HCT116 (cell line): ENCODE data around the gene MRPL16. TPM values are rescaled to one million over a fixed set of nuclear protein-coding genes. Genes with fewer than 3 reads are reported as not detected.

Source experiments
- ATAC-seq: fragments of 200-7000 bp; cut with Tn5 transposase; 2 replicates; pipeline ENCODE4 v1.9.1; 2020; ENCODE audit warnings: mild to moderate bottlenecking, moderate library complexity
- BruUV-seq: library from RNA; stranded (reverse); fragments of 400-500 nt; replicated peaks from 2 replicates; lab custom pipeline; 2021; lab: Mats Ljungman, UMichigan
- CTCF ChIA-PET: fragments of 300-600 bp; sonication (Branson Sonifier 250); formaldehyde crosslinking; loops from one replicate; lab custom pipeline; 2021; ENCODE audit warnings: antibody characterized with exemption; lab: Charles Lee
- POLR2A ChIA-PET: fragments of 300-600, 350-600 bp; sonication (Branson Sonifier 250); formaldehyde crosslinking; loops from one replicate; lab custom pipeline; 2021; ENCODE audit warnings: antibody characterized with exemption; lab: Charles Lee
- RAD21 ChIA-PET, 2 experiments: fragments of 300-600 bp; sonication (Branson Sonifier 250); formaldehyde crosslinking; loops; one replicate each; lab custom pipeline; 2023; ENCODE audit warnings: low total read pairs in 2 of 2; ENCODE audit not compliant: uncharacterized antibody in 2 of 2, unreplicated experiment in 2 of 2, low non-redundant PET in 1 of 2; lab: Charles Lee
- DNase-seq: peaks from one replicate; pipeline ENCODE4 v3.0.0-alpha.2; 2010; ENCODE audit warnings: low read depth, low spot score
- H2AFZ ChIP-seq: fragments of 200-600 bp; shearing (Covaris generic), sonication (generic); 2 replicates; pipeline ENCODE4 v1.6.1; 2017; ENCODE audit warnings: low read depth, mixed run types, mixed read lengths, antibody characterized with exemption, low read length; ENCODE audit not compliant: poor library complexity, severe bottlenecking
- H3K27ac ChIP-seq: 2 replicates; pipeline ENCODE4 v1.5.1; 2012; ENCODE audit warnings: low read depth, low read length
- H3K27me3 ChIP-seq: fragments of 200-600 bp; sonication (generic); 2 replicates; pipeline ENCODE4 v1.6.1; 2016; ENCODE audit warnings: mixed run types, low read length, mixed read lengths; ENCODE audit not compliant: insufficient read depth
- H3K36me3 ChIP-seq, 2 experiments: fragments of 200-500 bp in 1 of 2; fragments of 200-600 bp in 1 of 2; sonication (Bioruptor generic) in 1 of 2; sonication (generic) in 1 of 2; 2 replicates each; pipeline versions ENCODE4 v1.5.1 to v1.6.1; 2014 to 2016; ENCODE audit warnings: low read length in 2 of 2, inconsistent platforms in 1 of 2, mixed read lengths in 1 of 2, mixed run types in 1 of 2; ENCODE audit not compliant: insufficient read depth in 2 of 2, control insufficient read depth in 1 of 2
- H3K4me1 ChIP-seq, 2 experiments: fragments of 200-600 bp in 1 of 2; sonication (generic) in 1 of 2; 2 replicates each; pipeline versions ENCODE4 v1.5.1 to v1.6.1; 2012 to 2017; ENCODE audit warnings: low read length in 2 of 2, inconsistent platforms in 1 of 2, mild to moderate bottlenecking in 1 of 2, mixed read lengths in 1 of 2, mixed run types in 1 of 2, moderate library complexity in 1 of 2; ENCODE audit not compliant: insufficient read depth in 2 of 2, control insufficient read depth in 1 of 2
- H3K4me2 ChIP-seq: fragments of 200-600 bp; sonication (generic); 2 replicates; pipeline ENCODE4 v1.6.1; 2017; ENCODE audit warnings: mixed run types, low read length, mixed read lengths
- H3K4me3 ChIP-seq, 2 experiments: fragments of 200-600 bp in 1 of 2; sonication (generic) in 1 of 2; replicated peaks in 1 of 2; 2 replicates each; pipeline ENCODE4 v1.5.1; 2011 to 2016; ENCODE audit warnings: low read length in 2 of 2, control low read depth in 1 of 2, low read depth in 1 of 2, mild to moderate bottlenecking in 1 of 2, mixed read lengths in 1 of 2, mixed run types in 1 of 2
- H3K79me2 ChIP-seq: fragments of 200-600 bp; sonication (generic); 2 replicates; pipeline ENCODE4 v1.6.1; 2017; ENCODE audit warnings: mild to moderate bottlenecking, mixed run types, low read length, moderate library complexity, mixed read lengths; ENCODE audit not compliant: insufficient read depth
- H3K9ac ChIP-seq: fragments of 200-600 bp; sonication (generic); 2 replicates; pipeline ENCODE4 v1.6.1; 2016; ENCODE audit warnings: low read length, mixed read lengths
- H3K9me2 ChIP-seq: fragments of 200-600 bp; sonication (generic), shearing (Covaris generic); 2 replicates; pipeline ENCODE4 v1.6.1; 2017; ENCODE audit warnings: mixed run types, mild to moderate bottlenecking, moderate library complexity; ENCODE audit not compliant: insufficient read depth
- H3K9me3 ChIP-seq, 2 experiments: fragments of 200-500 bp in 1 of 2; fragments of 200-600 bp in 1 of 2; sonication (Bioruptor generic) in 1 of 2; sonication (generic) in 1 of 2; 2 replicates each; pipeline ENCODE4 v1.6.1; 2014 to 2017; ENCODE audit warnings: low read length in 2 of 2, mixed read lengths in 2 of 2, inconsistent platforms in 1 of 2, low read depth in 1 of 2, mild to moderate bottlenecking in 1 of 2, mixed run types in 1 of 2, moderate library complexity in 1 of 2; ENCODE audit not compliant: control insufficient read depth in 1 of 2, insufficient read depth in 1 of 2
- H4K20me1 ChIP-seq: fragments of 200-600 bp; sonication (generic), shearing (Covaris generic); 2 replicates; pipeline ENCODE4 v1.6.1; 2017; ENCODE audit warnings: mixed run types, mild to moderate bottlenecking, moderate library complexity; ENCODE audit not compliant: insufficient read depth
- ATF3 ChIP-seq: IDR thresholded peaks from 2 replicates; pipeline ENCODE4 v1.6.1; 2012
- EZH2 ChIP-seq: fragments of 200-600 bp; sonication (generic); IDR thresholded peaks from 2 replicates; pipeline ENCODE4 v1.6.1; 2017; ENCODE audit warnings: antibody characterized with exemption, mixed run types
- EZH2phosphoT487 ChIP-seq: fragments of 200-600 bp; IDR thresholded peaks from 2 replicates; pipeline ENCODE4 v1.6.1; 2018; ENCODE audit warnings: antibody characterized with exemption, borderline replicate concordance
- POLR2AphosphoS5 ChIP-seq: IDR thresholded peaks from 2 replicates; pipeline ENCODE4 v1.6.1; 2011; ENCODE audit warnings: mild to moderate bottlenecking, low read depth, low read length, moderate library complexity
- RAD21 ChIP-seq: IDR thresholded peaks from 2 replicates; pipeline ENCODE4 v1.6.1; 2012; ENCODE audit warnings: low read depth, mild to moderate bottlenecking
- SIN3A ChIP-seq: IDR thresholded peaks from 2 replicates; pipeline ENCODE4 v1.6.1; 2012; ENCODE audit warnings: low read depth
- SP1 ChIP-seq: IDR thresholded peaks from 2 replicates; pipeline ENCODE4 v1.6.1; 2012; ENCODE audit warnings: low read depth
- SRF ChIP-seq: IDR thresholded peaks from 2 replicates; pipeline ENCODE4 v1.6.1; 2012; ENCODE audit warnings: low read depth
- ZFX ChIP-seq: fragments of 450-650 bp; IDR thresholded peaks from 2 replicates; pipeline ENCODE4 v1.6.1; 2017
- ZNF274 ChIP-seq: fragments of 200-500 bp; sonication (Bioruptor generic); IDR thresholded peaks from 2 replicates; pipeline ENCODE4 v1.6.1; 2014; ENCODE audit warnings: mild to moderate bottlenecking, low read depth, low read length, inconsistent platforms
- intact Hi-C: fragments of 100-400 bp; cut with micrococcal nuclease; formaldehyde crosslinking; loops from 2 replicates; pipeline ENCODE4 v1.10.0; 2022
- total RNA-seq: library from RNA; stranded (reverse); gene quantifications from one replicate; pipeline ENCODE4 v1.2.1, GENCODE V29; 2021; ENCODE audit not compliant: unreplicated experiment
- TF ChIP-seq, protein P1 (sequence below): IDR thresholded peaks from 2 replicates; pipeline ENCODE4 v1.6.1; 2012
- TF ChIP-seq, protein P2 (sequence below): IDR thresholded peaks from 2 replicates; pipeline ENCODE4 v1.6.1; 2011; ENCODE audit warnings: mild to moderate bottlenecking, low read length, moderate library complexity; ENCODE audit not compliant: insufficient replicate concordance; ENCODE audit errors: extremely low read depth

Gene MRPL16
- total RNA-seq, 1 experiment from 2014 or later: 61.0 TPM

DNA sequence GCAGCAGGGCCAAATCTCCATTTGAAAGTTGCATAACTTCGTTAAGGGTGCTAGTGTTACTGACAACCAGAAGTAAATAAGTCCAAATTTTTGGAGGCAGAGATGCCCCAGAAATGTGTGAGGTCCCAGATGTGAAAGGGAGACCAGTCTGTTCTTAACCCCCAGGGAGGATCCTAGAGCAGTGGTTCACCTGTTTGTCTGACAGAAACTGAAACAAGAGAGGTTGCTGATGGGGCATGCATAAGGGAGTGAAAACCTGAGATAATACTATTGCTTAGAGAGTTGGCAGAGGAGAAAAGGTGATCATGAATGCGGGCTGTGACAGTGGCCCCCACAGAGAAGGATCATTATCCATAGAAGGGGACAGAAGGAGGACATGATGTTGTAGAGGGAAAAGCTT is 30.9 kb upstream of the MRPL16 start:
- no TSS peak for BruUV-seq
- CTCF ChIA-PET: no interaction called here

More for the DNA sequence above, 30.9 kb upstream of the MRPL16 start:
- H3K9ac ChIP-seq: no peak overlapping the region
- no peak overlapping the region for H2AFZ ChIP-seq
- no peaks in the 10 kb centered on the region for H3K27me3 ChIP-seq
- H3K79me2 ChIP-seq: no peaks in the 10 kb centered on the region
- no peaks in the 10 kb centered on the region for H3K9me3 ChIP-seq
- no peaks in the 10 kb centered on the region for H3K36me3 ChIP-seq
- no peak overlapping the region for H3K4me3 ChIP-seq
- no peaks in the 10 kb centered on the region for H3K4me1 ChIP-seq
- H4K20me1 ChIP-seq: no peaks in the 10 kb centered on the region
- H3K9me2 ChIP-seq: no peaks in the 10 kb centered on the region
- POLR2A ChIA-PET: no interaction called here
- RAD21 ChIA-PET: no interaction called here
- DNase-seq (no peak), ATAC-seq (no peak)
- intact Hi-C loops: no loop called here
- H3K4me2 ChIP-seq: no peak overlapping the region
- TF ChIP-seq EZH2phosphoT487: no peak
- TF ChIP-seq POLR2AphosphoS5: no peak
- TF ChIP-seq ZFX: no peak
- TF ChIP-seq ATF3: no peak
- no peak for TF ChIP-seq RAD21
- TF ChIP-seq ZNF274: no peak
- TF ChIP-seq SRF: no peak
- TF ChIP-seq, protein P1, sequence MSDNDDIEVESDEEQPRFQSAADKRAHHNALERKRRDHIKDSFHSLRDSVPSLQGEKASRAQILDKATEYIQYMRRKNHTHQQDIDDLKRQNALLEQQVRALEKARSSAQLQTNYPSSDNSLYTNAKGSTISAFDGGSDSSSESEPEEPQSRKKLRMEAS: no peak
- TF ChIP-seq SP1: no peak
- no peak for TF ChIP-seq SIN3A
- no peak for TF ChIP-seq EZH2
- TF ChIP-seq, protein P2, sequence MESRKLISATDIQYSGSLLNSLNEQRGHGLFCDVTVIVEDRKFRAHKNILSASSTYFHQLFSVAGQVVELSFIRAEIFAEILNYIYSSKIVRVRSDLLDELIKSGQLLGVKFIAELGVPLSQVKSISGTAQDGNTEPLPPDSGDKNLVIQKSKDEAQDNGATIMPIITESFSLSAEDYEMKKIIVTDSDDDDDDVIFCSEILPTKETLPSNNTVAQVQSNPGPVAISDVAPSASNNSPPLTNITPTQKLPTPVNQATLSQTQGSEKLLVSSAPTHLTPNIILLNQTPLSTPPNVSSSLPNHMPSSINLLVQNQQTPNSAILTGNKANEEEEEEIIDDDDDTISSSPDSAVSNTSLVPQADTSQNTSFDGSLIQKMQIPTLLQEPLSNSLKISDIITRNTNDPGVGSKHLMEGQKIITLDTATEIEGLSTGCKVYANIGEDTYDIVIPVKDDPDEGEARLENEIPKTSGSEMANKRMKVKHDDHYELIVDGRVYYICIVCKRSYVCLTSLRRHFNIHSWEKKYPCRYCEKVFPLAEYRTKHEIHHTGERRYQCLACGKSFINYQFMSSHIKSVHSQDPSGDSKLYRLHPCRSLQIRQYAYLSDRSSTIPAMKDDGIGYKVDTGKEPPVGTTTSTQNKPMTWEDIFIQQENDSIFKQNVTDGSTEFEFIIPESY: no peak
- no peak overlapping the region for H3K27ac ChIP-seq
